NCI-H226 (cell line): ENCODE results near the gene PAPOLB.
A peak's percentile ranks its signal among the peaks of the same experiment; 100 is the strongest.
"Not testable (repeated sequence)": the region's sequence is repeated elsewhere in the genome, so short reads cannot be mapped to it uniquely, and the experiment has no call there.

Source experiments
- DNase-seq: peaks from one replicate; pipeline ENCODE4 v3.0.0-alpha.2; 2015

PAPOLB gene

GRCh38 chr7:4861673-4862072 is at the start of gene PAPOLB:
Gene PAPOLB (minus strand): TSS chr7:4862030. CDS start chr7:4861810, 220 bp downstream.
- DNase-seq, result no peak

DNA sequence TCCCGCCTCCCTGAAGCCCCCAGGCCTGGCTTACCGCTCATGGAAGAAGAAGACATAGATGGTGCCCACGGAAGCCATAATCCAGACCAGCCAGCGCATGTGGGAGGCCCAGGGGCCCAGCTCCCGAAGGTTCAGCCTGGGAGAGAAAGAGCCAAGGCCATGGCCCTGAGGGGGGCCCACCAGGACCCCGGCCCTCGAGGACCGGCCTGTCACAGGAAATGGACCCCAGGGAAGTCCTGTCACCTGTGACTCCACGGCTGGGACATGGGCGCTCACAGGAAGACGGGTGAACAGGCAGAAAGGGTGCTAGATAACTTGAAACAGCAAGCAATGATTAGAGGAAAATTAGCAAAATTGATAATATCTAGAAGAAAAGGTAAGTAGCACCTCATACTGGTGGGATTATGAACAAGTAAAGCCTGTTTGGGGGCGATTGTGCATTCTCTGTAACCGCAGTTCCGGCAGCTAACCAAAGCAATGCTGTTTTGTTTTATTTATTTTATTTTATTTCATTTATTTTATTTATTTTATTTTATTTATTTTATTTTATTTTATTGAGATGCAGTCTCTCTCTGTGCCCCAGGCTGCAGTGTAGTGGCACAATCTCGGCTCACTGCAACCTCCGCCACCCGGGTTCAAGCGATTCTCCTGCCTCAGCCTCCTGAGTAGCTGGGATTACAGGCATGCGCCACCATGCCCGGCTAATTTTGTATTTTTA is 49.4 kb upstream of the PAPOLB start:
- DNase-seq, result no peak

DNA sequence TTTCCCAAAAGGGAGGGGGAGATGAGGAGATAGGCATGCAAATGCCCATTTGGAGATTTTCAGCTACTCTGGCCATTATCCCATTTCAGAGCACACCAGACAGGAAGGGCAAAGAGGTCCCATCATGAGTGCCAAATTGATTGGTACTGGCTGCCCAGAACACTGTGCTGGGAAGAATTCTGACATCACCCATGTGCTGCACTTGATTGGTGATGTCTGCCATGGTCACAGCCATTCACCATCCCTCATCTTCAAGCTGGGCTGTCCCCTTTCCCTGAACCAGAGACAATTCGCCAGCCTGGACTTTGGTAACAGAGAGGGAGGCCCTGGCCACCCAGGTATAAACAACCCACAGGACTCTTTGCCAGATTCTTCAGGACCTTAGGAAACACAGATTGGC is 44.9 kb upstream of the PAPOLB start:
- no peak for DNase-seq

- no peak for DNase-seq
Observed at GRCh38 chr7:4905171-4905570, 43.3 kb upstream of the PAPOLB start.

DNA sequence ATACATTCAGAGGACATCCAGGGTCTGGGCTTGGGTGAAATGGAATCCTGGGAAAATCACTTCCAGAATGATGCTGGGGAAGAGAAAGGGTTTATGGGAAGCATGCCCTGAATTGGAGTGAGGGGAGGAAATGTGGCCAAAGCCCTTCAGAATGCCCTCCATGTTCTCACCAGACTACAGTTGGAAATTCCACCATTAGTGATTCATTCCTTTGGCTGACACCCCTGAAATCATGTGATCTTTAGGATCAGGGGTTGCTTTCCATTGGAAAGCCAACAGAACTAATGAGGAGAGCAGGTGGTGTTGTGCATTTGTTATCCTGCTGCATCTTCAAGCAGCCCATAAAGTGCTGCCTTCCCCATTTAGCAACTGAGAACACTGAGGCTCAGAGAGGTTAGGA is 42.5 kb upstream of the PAPOLB start:
- no peak for DNase-seq

DNA sequence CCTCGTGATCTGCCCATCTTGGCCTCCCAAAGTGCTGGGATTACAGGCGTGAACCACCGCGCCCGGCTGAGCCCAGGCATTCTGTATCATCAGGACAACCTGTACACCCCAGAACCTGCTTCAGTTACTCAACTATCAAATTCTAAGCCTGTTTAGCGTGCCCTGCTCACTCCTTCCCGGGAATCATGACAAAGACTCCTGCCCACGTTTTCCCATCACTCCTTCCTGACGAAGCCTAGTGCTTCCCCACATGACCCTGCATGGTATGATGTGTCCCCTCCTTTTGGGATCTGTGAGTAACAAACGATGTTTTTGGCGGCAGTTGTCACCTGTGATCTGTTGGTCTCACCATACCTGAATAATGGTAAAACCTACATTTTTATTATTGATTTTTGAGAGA is 33.9 kb upstream of the PAPOLB start:
- DNase-seq, result no peak

GRCh38 chr7:4894482-4894881 is 32.7 kb upstream of the PAPOLB start:
- DNase-seq, result no peak

DNA sequence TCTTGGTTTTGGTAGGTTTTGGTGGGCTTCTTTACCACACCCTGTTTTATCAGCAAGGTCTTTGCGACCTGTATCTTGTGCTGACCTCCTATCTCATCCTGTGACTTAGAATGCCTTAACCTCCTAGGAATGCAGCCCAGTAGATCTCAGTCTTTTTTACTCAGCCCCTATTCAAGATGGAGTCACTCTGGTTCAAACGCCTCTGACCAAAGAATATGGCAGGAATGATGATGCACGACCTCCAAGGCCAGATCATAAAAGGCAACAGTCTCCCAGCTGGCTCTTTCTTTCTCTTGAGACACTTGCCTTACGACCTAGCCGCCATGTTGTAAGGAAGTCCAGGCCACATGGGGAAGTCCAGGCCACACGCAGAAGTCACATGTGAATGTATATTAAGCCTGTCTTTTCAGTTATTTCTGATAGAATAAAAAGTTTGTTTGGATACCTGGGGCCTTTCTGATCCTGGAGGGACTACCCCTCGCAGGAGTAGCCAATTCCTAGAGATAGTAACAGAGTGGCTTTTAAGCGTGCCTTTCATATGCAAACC is 32.2 kb upstream of the PAPOLB start:
- DNase-seq, result no peak

DNA sequence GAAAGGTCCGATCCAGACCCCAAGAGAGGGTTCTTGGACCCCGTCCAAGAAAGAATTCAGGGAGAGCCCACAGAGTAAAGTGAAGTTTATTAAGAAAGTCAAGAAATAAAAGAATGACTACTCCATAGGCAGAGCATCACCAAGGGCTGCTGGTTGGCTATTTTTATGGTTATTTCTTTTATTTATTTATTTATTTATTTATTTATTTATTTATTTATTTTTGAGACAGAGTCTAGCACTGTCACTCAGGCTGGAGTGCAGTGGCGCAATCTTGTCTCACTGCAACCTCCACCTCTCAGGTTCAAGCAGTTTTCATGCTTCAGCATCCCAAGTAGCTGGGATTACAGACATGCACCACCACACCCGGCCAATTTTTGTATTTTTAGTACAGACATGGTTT is 31.4 kb upstream of the PAPOLB start:
- not testable (repeated sequence) for DNase-seq

DNA sequence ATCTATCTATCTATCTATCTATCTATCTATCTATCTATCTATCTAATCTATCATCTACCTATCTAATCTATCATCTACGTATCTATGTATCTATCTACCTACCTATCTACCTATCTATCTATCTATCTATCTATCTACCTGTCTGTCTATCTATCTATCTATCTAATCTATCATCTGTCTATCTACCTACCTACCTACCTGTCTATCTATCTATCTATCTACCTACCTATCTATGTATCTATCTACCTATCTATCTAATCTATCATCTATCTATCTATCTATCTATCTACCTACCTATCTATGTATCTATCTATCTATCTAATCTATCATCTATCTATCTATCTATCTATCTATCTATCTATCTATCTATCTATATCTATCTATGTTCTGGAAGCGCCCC is 29.7 kb upstream of the PAPOLB start:
- not testable (repeated sequence) for DNase-seq

DNA sequence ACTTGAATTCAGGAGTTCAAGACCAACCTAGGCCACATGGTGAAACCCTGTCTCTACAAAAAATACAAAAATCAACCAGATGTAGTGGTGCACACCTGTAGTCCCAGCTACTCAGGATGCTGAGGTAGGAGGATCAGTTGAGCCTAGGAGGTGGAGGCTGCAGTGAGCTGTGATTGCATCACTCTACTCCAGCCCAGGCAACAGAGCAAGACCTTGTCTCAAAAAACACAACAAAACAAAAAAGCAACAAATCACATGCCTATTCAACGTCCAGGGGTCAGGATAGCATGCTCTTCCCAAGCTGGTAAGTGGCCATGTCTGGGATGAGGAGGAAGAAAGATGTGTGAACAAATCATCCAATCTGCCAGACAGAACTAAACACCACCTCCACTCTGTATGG is 27.9 kb upstream of the PAPOLB start:
- DNase-seq, result no peak

GRCh38 chr7:4888161-4888560 is 26.3 kb upstream of the PAPOLB start:
- no peak for DNase-seq

- DNase-seq, result no peak
Observed at GRCh38 chr7:4886671-4887070, 24.8 kb upstream of the PAPOLB start.

GRCh38 chr7:4885317-4885807 is 23.5 kb upstream of the PAPOLB start:
- no peak for DNase-seq

GRCh38 chr7:4884164-4884563 is 22.3 kb upstream of the PAPOLB start:
- no peak for DNase-seq

- peak; percentile 91 for DNase-seq
Observed at GRCh38 chr7:4883372-4884144, 21.7 kb upstream of the PAPOLB start, which contains the start of gene RADIL. Gene RADIL (minus strand): TSS chr7:4883716. CDS start chr7:4878139, 5,577 bp downstream.

- DNase-seq, result no peak
Observed at GRCh38 chr7:4883033-4883371, 21.2 kb upstream of the PAPOLB start.

DNA sequence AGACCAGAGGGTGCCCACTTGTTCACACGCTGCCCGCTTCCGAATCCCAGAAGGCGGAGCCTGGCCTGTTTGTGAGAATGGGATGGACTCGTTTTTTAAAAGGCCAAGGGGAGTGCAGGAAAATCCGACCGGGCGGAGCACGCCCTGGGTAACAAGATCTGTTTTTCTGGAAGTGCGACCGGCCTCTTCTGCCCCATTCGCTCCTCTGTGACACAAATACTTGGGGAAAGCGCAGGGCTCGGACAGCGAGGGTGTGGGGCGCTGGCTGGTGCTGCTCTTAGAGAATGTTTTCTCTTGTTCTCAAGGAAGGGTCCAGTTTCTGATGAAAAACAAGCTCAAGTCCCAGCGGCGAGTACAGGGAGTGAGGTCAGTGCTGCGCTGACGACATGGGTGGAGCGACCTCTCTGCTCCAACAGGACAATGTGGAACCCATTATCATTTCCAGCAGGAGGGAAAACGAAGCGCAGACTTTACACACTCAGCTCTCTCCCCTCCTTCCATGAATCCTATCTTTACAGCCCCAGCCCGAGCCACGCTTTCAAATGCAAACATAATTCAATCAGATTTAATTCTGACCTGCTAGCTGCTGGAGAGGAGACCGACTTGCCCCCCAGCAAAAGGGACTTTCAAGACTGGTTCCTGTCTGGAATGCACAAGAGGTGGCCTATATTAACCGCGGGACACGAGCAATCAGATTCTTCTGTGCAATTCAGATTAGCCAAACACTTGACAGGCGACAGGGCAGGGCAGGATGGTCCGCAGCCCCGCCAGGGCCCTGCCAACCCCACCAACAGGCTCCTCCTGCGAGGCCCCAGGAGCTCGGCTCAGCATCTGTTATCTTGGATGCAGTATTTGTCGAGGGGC is 20.6 kb upstream of the PAPOLB start:
- DNase-seq, result no peak

DNA sequence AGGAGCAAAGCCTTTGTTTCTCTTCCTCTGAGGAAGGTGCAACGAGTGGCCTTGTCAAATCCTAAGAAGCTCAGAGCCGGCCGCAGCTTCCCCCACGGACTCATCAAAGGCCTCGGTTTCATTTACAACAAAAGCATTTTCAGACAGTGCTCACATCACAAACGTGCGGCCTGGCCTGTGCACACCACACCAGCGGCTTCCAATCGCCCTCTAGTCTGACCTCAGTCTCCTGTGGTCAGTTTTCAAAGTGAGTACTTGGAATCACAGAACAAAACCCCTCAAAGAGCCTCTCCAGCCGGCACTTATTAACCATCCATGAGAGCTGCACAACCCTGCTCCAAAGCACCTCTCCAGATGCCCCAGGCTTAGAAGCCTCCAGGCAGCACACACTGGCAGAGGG is 18.4 kb upstream of the PAPOLB start:
- DNase-seq, result no peak

GRCh38 chr7:4879396-4880081 is 17.7 kb upstream of the PAPOLB start:
- DNase-seq, result no peak

- no peak for DNase-seq
Observed at GRCh38 chr7:4878336-4879335, 16.8 kb upstream of the PAPOLB start.
